Myocyte (in vitro differentiated cells): ENCODE measurements around the gene SRMS. TPM values are rescaled to one million over a fixed set of nuclear protein-coding genes. Genes with fewer than 3 reads are reported as not detected.
A peak's percentile ranks its signal among the peaks of the same experiment; 100 is the strongest.

Source experiments
- DNase-seq: peaks from one replicate; pipeline ENCODE4 v3.0.0-alpha.2; 2012; ENCODE audit warnings: low read depth
- total RNA-seq: library from RNA; depleted of rRNA; stranded (reverse); fragments of >200 nt; gene quantifications from 2 replicates; pipeline ENCODE4 v1.2.3, GENCODE V29; 2014

Gene SRMS
- total RNA-seq, 1 donor from 2014 or later, result not detected

GRCh38 chr20:63539441-63540370, 7.8 kb downstream of the SRMS start:
- no peak for DNase-seq

GRCh38 chr20:63539092-63539430, 8.5 kb downstream of the SRMS start:
- no peak for DNase-seq

- DNase-seq, result no peak
Observed at GRCh38 chr20:63538204-63539091, 9.1 kb downstream of the SRMS start.

GRCh38 chr20:63537525-63538203, 9.9 kb downstream of the SRMS start:
- DNase-seq, result peak; percentile 98

GRCh38 chr20:63536997-63537524, 10.5 kb downstream of the SRMS start, which contains the start of gene PTK6:
TSS of gene PTK6 (minus strand) at chr20:63537376. CDS start at chr20:63537314, 62 bp downstream.
- no peak for DNase-seq

GRCh38 chr20:63536241-63536977, 11.1 kb downstream of the SRMS start:
- peak; percentile 97 for DNase-seq

GRCh38 chr20:63534831-63535651, 12.5 kb downstream of the SRMS start:
- DNase-seq, result peak; percentile 41

- DNase-seq, result no peak
Observed at GRCh38 chr20:63534427-63534830, 13.1 kb downstream of the SRMS start.

- DNase-seq, result no peak
Observed at GRCh38 chr20:63533871-63534393, 13.6 kb downstream of the SRMS start.

- no peak for DNase-seq
Observed at GRCh38 chr20:63533388-63533787, 14.2 kb downstream of the SRMS start.

- peak; percentile 65 for DNase-seq
Observed at GRCh38 chr20:63532449-63532971, 15.0 kb downstream of the SRMS start.

GRCh38 chr20:63531686-63532448, 15.7 kb downstream of the SRMS start:
- DNase-seq, result no peak

- DNase-seq, result no peak
Observed at GRCh38 chr20:63530788-63531160, 16.8 kb downstream of the SRMS start.

- DNase-seq, result no peak
Observed at GRCh38 chr20:63529861-63530787, 17.4 kb downstream of the SRMS start.

- no peak for DNase-seq
Observed at GRCh38 chr20:63529180-63529860, 18.2 kb downstream of the SRMS start.

GRCh38 chr20:63527184-63527583, 20.4 kb downstream of the SRMS start:
- DNase-seq, result no peak

- no peak for DNase-seq
Observed at GRCh38 chr20:63525971-63526370, 21.6 kb downstream of the SRMS start.
